Measurements from ENCODE around the gene FREM3. TPM values are rescaled to one million over a fixed set of nuclear protein-coding genes. Genes with fewer than 3 reads are reported as not detected.
A peak's percentile ranks its signal among the peaks of the same experiment; 100 is the strongest.

The FREM3 gene
- total RNA-seq, 1 experiment from 2014 or later: not detected

- no TSS peak for BruUV-seq (replicated peaks)
- POLR2A ChIA-PET: no interaction called here
Observed at GRCh38 chr4:143587703-143588102, 112.8 kb downstream of the FREM3 start.

GRCh38 chr4:143586080-143586479 lies 114.4 kb downstream of the FREM3 start:
- peaks cover 6% of the 10 kb centered on the region for H3K27me3 Mint-ChIP-seq (ENCODE audit: insufficient read depth, unreplicated experiment)
- ChIA-PET POLR2A (interaction anchor here (0.9 kb wide), 1 partner anchor 14 kb away, joined by 3 read pairs; no protein-coding TSS in a partner anchor), CTCF (interaction anchor here (1.0 kb wide), 1 partner anchor 11 kb away, joined by 3 read pairs; no protein-coding TSS in a partner anchor)
- no TSS peak for BruUV-seq (replicated peaks)
- no peaks in the 10 kb centered on the region for H3K9me3 Mint-ChIP-seq (ENCODE audit: unreplicated experiment)
- H3K27ac Mint-ChIP-seq (ENCODE audit: low read depth, unreplicated experiment): no peak overlapping the region
- DNase-seq (ENCODE audit: unreplicated experiment): no peak
- intact Hi-C loops (cut with micrococcal nuclease): loop anchor here (5.0 kb wide), 1 partner anchor 321 kb away; the partner anchor contains the start of gene GYPE
- H3K4me1 Mint-ChIP-seq (ENCODE audit: insufficient read depth, unreplicated experiment): no peaks in the 10 kb centered on the region
- no peaks in the 10 kb centered on the region for H3K36me3 Mint-ChIP-seq (ENCODE audit: insufficient read depth, unreplicated experiment)
- no peak overlapping the region for H3K4me3 Mint-ChIP-seq (ENCODE audit: unreplicated experiment)
- TF ChIP-seq CTCF (IDR thresholded peaks at IDR 0.05; ENCODE audit: unreplicated experiment): no peak

More at GRCh38 chr4:143587703-143588102, 112.8 kb downstream of the FREM3 start:
- no peaks in the 10 kb centered on the region for H3K36me3 Mint-ChIP-seq (ENCODE audit: insufficient read depth, unreplicated experiment)
- no peak overlapping the region for H3K27ac Mint-ChIP-seq (ENCODE audit: low read depth, unreplicated experiment)
- DNase-seq (ENCODE audit: unreplicated experiment): peak; percentile 45
- no peak for TF ChIP-seq CTCF (IDR thresholded peaks at IDR 0.05; ENCODE audit: unreplicated experiment)
- intact Hi-C loops (cut with micrococcal nuclease): loop anchor here (5.0 kb wide), 1 partner anchor 320 kb away; the partner anchor contains the start of gene GYPE
- H3K27me3 Mint-ChIP-seq (ENCODE audit: insufficient read depth, unreplicated experiment): peaks cover 23% of the 10 kb centered on the region
- CTCF ChIA-PET: interaction anchor here (1.2 kb wide), 1 partner anchor 17 kb away, joined by 3 read pairs; no protein-coding TSS in a partner anchor
- peaks cover 2% of the 10 kb centered on the region for H3K9me3 Mint-ChIP-seq (ENCODE audit: unreplicated experiment)
- H3K4me1 Mint-ChIP-seq (ENCODE audit: insufficient read depth, unreplicated experiment): no peaks in the 10 kb centered on the region
- H3K4me3 Mint-ChIP-seq (ENCODE audit: unreplicated experiment): no peak overlapping the region

GRCh38 chr4:143585548-143585947 lies 114.9 kb downstream of the FREM3 start:
- BruUV-seq (replicated peaks): no TSS peak
- TF ChIP-seq CTCF (IDR thresholded peaks at IDR 0.05; ENCODE audit: unreplicated experiment): no peak
- Mint-ChIP-seq H3K27me3 (ENCODE audit: insufficient read depth, unreplicated experiment) (peaks cover 1% of the 10 kb centered on the region), H3K9me3 (ENCODE audit: unreplicated experiment) (no peaks in the 10 kb centered on the region), H3K27ac (ENCODE audit: low read depth, unreplicated experiment) (no peak overlapping the region), H3K4me3 (ENCODE audit: unreplicated experiment) (no peak overlapping the region), H3K36me3 (ENCODE audit: insufficient read depth, unreplicated experiment) (no peaks in the 10 kb centered on the region), H3K4me1 (ENCODE audit: insufficient read depth, unreplicated experiment) (no peaks in the 10 kb centered on the region)
- CTCF ChIA-PET: no interaction called here
- DNase-seq (ENCODE audit: unreplicated experiment): no peak
- intact Hi-C loops (cut with micrococcal nuclease): loop anchor here (5.0 kb wide), 1 partner anchor 322 kb away; the partner anchor contains the start of gene GYPE
- POLR2A ChIA-PET: no interaction called here

GRCh38 chr4:143581331-143581946 lies 119.0 kb downstream of the FREM3 start:
- DNase-seq (ENCODE audit: unreplicated experiment): no peak
- no peaks in the 10 kb centered on the region for H3K9me3 Mint-ChIP-seq (ENCODE audit: unreplicated experiment)
- no TSS peak for BruUV-seq (replicated peaks)

More at GRCh38 chr4:143581331-143581946, 119.0 kb downstream of the FREM3 start:
- TF ChIP-seq CTCF (IDR thresholded peaks at IDR 0.05; ENCODE audit: unreplicated experiment): no peak
- H3K4me1 Mint-ChIP-seq (ENCODE audit: insufficient read depth, unreplicated experiment): no peaks in the 10 kb centered on the region
- H3K27me3 Mint-ChIP-seq (ENCODE audit: insufficient read depth, unreplicated experiment): no peaks in the 10 kb centered on the region
- POLR2A ChIA-PET: no interaction called here
- CTCF ChIA-PET: interaction anchor here (0.5 to 0.8 kb wide), 5 partner anchors 14 to 1081 kb away, joined by 3 to 6 read pairs (median 3); no protein-coding TSS in a partner anchor
- intact Hi-C loops (cut with micrococcal nuclease): no loop called here
- no peaks in the 10 kb centered on the region for H3K36me3 Mint-ChIP-seq (ENCODE audit: insufficient read depth, unreplicated experiment)
- H3K4me3 Mint-ChIP-seq (ENCODE audit: unreplicated experiment): no peak overlapping the region
- no peak overlapping the region for H3K27ac Mint-ChIP-seq (ENCODE audit: low read depth, unreplicated experiment)
